ENCODE measurements around the gene PGPEP1. TPM values are rescaled to one million over a fixed set of nuclear protein-coding genes. Genes with fewer than 3 reads are reported as not detected.

The PGPEP1 gene
- total RNA-seq, 1 donor from 2014 or later, result 38.8 TPM

DNA sequence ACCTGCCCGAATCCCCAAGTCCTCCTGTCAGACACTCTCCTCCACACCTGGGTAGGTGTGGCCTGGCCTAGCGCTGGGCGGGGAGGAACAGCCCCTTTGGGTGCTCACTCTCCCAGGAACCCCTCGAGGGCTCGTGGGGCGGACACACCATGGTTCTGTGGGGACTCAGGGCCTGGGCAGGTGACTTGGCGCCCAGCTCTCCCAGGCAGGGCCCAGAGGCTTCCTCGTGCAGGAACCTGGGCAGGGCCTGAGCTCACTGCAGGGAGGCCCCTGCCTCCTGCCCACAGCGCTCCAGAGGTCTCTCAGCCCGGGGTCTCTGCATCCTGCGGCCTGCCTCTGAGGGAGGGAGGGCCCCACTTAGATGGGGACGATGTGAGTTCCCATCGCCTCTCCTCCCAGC lies 29.4 kb upstream of the PGPEP1 start:
- Histone ChIP-seq H3K36me3 (peaks cover 48% of the 10 kb centered on the region), H3K4me3 (no peak overlapping the region), H3K27ac (replicated peaks) (no peak overlapping the region), H3K4me1 (peaks cover 22% of the 10 kb centered on the region), H3K27me3 (ENCODE audit: low read depth) (no peaks in the 10 kb centered on the region), H3K9me3 (replicated peaks) (no peaks in the 10 kb centered on the region)
- TF ChIP-seq, protein P1, sequence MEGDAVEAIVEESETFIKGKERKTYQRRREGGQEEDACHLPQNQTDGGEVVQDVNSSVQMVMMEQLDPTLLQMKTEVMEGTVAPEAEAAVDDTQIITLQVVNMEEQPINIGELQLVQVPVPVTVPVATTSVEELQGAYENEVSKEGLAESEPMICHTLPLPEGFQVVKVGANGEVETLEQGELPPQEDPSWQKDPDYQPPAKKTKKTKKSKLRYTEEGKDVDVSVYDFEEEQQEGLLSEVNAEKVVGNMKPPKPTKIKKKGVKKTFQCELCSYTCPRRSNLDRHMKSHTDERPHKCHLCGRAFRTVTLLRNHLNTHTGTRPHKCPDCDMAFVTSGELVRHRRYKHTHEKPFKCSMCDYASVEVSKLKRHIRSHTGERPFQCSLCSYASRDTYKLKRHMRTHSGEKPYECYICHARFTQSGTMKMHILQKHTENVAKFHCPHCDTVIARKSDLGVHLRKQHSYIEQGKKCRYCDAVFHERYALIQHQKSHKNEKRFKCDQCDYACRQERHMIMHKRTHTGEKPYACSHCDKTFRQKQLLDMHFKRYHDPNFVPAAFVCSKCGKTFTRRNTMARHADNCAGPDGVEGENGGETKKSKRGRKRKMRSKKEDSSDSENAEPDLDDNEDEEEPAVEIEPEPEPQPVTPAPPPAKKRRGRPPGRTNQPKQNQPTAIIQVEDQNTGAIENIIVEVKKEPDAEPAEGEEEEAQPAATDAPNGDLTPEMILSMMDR (IDR thresholded peaks at IDR 0.05; ENCODE audit: borderline replicate concordance), result no peak
- intact Hi-C loops (cut with micrococcal nuclease), result no loop called here
- DNase-seq, result no peak

DNA sequence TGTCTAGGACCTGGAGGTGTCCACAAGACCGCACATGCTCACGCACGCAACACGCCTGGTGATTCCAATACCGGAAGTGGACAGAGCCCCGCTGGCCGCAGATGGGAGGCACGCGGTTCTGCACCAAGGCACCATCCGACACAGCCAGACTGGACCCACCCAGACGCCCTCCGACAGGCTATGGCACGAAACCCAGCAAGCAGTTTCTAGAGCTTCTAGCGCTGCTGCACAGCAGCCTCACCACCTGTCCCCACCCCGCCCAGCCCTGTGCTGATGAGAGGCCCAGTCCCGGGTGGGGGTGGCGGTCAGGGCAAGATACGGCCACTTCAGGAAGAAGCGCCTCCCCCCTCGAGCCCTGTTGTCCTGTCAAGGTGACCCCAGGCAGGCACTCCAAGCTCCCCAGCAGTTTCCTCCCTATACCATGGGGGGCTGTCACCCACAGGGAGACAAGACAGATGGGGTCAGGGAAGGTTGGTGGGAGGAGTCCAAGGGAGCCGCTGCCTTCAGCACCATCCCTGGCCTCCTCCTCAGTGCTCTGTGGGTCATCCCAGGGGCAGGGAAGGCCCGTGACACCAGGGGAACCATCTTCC lies 28.8 kb upstream of the PGPEP1 start:
- Histone ChIP-seq H3K27ac (replicated peaks) (no peak overlapping the region), H3K4me1 (peaks cover 15% of the 10 kb centered on the region), H3K36me3 (peaks cover 48% of the 10 kb centered on the region), H3K9me3 (replicated peaks) (no peaks in the 10 kb centered on the region), H3K4me3 (no peak overlapping the region), H3K27me3 (ENCODE audit: low read depth) (no peaks in the 10 kb centered on the region)
- intact Hi-C loops (cut with micrococcal nuclease), result no loop called here
- TF ChIP-seq, protein P1 (IDR thresholded peaks at IDR 0.05; ENCODE audit: borderline replicate concordance), result no peak
- no peak for DNase-seq

DNA sequence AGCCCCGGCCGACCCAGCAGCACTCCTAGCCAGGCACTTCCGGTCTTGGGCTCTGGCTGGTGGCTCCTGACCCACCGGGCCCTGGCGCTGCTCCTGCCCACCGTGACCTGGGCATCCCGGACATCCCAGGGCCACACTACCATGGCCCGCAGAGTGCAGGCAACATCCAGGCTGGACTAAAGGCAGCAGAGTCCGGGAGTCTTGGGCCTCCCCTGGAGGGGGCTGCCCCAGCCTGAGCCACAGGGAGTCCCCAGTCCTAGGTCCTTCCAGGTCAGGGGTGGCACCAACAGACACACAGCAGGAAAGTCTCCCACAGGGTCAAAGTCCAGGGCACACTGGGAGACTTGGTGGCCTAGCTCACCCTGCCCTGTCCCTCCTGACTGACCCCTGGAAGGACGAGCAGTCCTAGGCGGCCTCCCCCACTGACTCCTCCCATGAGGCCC lies 28.3 kb upstream of the PGPEP1 start:
- intact Hi-C loops (cut with micrococcal nuclease), result no loop called here
- H3K4me3 ChIP-seq, result no peak overlapping the region
- no peaks in the 10 kb centered on the region for H3K27me3 ChIP-seq (ENCODE audit: low read depth)
- TF ChIP-seq, protein P1 (IDR thresholded peaks at IDR 0.05; ENCODE audit: borderline replicate concordance), result no peak
- peaks cover 47% of the 10 kb centered on the region for H3K36me3 ChIP-seq
- H3K9me3 ChIP-seq (replicated peaks), result no peaks in the 10 kb centered on the region
- no peak for DNase-seq
- H3K4me1 ChIP-seq, result peaks cover 11% of the 10 kb centered on the region
- no peak overlapping the region for H3K27ac ChIP-seq (replicated peaks)

DNA sequence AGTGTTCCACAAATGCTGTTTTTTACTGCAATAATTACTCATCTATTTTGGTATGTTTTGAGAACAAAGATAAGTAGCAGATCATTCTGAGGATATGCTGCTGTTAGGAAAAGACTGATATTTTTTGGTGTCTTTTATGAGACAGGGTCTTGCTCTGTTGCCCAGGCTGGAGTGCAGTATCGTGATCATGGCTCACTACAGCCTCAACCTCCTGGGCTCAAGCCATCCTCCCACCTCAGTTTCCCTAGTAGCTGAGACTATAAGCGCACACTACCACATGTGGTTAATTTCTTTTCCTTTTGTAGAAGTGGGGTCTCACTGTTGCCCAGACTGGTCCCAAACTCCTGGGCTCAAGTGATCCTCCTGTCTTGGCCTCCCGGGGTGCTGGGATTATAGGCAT lies 27.0 kb upstream of the PGPEP1 start:
- peaks cover 39% of the 10 kb centered on the region for H3K36me3 ChIP-seq
- TF ChIP-seq, protein P1 (IDR thresholded peaks at IDR 0.05; ENCODE audit: borderline replicate concordance), result no peak
- H3K27ac ChIP-seq (replicated peaks), result no peak overlapping the region
- H3K4me3 ChIP-seq, result no peak overlapping the region
- H3K27me3 ChIP-seq (ENCODE audit: low read depth), result no peaks in the 10 kb centered on the region
- intact Hi-C loops (cut with micrococcal nuclease), result no loop called here
- H3K4me1 ChIP-seq, result peaks cover 11% of the 10 kb centered on the region
- DNase-seq, result no peak
- no peaks in the 10 kb centered on the region for H3K9me3 ChIP-seq (replicated peaks)

DNA sequence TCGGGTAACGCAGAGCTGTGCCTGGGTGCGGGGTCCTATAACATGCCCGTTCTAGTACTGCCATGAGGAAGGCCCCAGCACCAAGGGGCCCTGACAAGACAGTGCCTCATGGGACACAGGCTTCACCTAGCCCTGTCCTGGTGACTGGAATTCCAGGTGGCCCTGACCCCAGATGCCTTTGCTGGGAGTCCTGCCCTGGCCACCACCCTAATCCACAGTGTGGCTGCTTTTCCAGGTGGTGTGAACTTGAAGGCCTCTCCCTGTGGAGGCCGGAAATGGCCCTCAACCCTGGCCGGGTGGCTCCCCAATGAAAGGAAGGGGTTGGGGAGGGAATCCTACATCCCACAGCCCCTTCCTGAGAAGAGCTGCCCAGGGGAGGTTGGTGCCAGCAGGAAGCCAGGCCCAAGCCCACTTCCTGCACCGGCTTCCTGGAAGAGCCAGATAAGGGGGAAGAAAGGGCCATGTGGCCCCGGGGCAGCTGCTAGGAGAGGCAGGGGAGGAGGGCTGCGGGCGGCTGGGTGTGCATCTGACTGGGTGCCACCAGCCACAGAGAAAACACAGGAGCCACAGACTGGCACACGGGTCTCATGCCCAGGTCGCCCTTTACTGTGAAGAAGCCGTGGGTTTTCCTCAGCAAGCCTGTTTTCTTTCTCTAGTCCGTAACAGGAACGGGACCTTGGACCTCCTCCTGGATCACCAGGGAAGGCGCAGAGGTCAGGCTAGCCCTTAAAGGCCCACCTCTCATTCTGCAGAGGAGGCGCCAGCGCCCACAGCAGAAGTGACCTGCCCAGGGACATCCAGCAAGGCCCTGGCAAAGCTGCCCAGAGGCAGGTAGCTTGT lies 22.2 kb upstream of the PGPEP1 start:
- intact Hi-C loops (cut with micrococcal nuclease), result no loop called here
- H3K4me1 ChIP-seq, result peaks cover 56% of the 10 kb centered on the region
- peak; percentile 55 for DNase-seq
- TF ChIP-seq, protein P1 (IDR thresholded peaks at IDR 0.05; ENCODE audit: borderline replicate concordance), result no peak
- H3K4me3 ChIP-seq, result peak overlapping the region; percentile 8
- no peaks in the 10 kb centered on the region for H3K9me3 ChIP-seq (replicated peaks)
- peaks cover 7% of the 10 kb centered on the region for H3K36me3 ChIP-seq
- H3K27me3 ChIP-seq (ENCODE audit: low read depth), result no peaks in the 10 kb centered on the region
- peak overlapping the region; percentile 96 for H3K27ac ChIP-seq (replicated peaks)
